Chondrocyte (in vitro differentiated cells): ENCODE data around the gene RNPS1. TPM values are rescaled to one million over a fixed set of nuclear protein-coding genes. Genes with fewer than 3 reads are reported as not detected.

Source experiments
- DNase-seq: peaks from one replicate; pipeline ENCODE4 v3.0.0; 2021; ENCODE audit warnings: mixed read lengths, low spot score
- H3K27ac Mint-ChIP-seq: one replicate; pipeline ENCODE4 v1.8.0; 2021; ENCODE audit warnings: mild to moderate bottlenecking, moderate library complexity, mixed read lengths; ENCODE audit not compliant: unreplicated experiment
- H3K27me3 Mint-ChIP-seq: 2 replicates; pipeline ENCODE4 v1.8.0; 2021; ENCODE audit warnings: low read depth, mixed read lengths
- H3K36me3 Mint-ChIP-seq: 2 replicates; pipeline ENCODE4 v1.8.0; 2021; ENCODE audit warnings: low read depth, mixed read lengths
- H3K4me1 Mint-ChIP-seq: 2 replicates; pipeline ENCODE4 v1.8.0; 2021; ENCODE audit warnings: low read depth, mild to moderate bottlenecking, mixed read lengths
- H3K4me3 Mint-ChIP-seq: one replicate; pipeline ENCODE4 v1.8.0; 2021; ENCODE audit warnings: mild to moderate bottlenecking, moderate library complexity, mixed read lengths; ENCODE audit not compliant: unreplicated experiment
- H3K9me3 Mint-ChIP-seq: 2 replicates; pipeline ENCODE4 v1.8.0; 2021; ENCODE audit warnings: low read depth, mixed read lengths
- CTCF ChIP-seq: fragments of 200-600 bp; sonication (generic); IDR thresholded peaks from 2 replicates; pipeline ENCODE4 v1.5.0; 2021; ENCODE audit warnings: antibody characterized with exemption, mild to moderate bottlenecking, moderate library complexity
- total RNA-seq: library from RNA; stranded (reverse); gene quantifications from 3 replicates; pipeline ENCODE4 v1.2.1, GENCODE V29; 2021

RNPS1 gene
- total RNA-seq, 1 donor from 2014 or later = 109 TPM

GRCh38 chr16:2237493-2238149 is 30.3 kb downstream of the RNPS1 start:
- Mint-ChIP-seq H3K9me3 (no peaks in the 10 kb centered on the region), H3K4me3 (no peak overlapping the region), H3K27ac (no peak overlapping the region), H3K36me3 (peaks cover 8% of the 10 kb centered on the region), H3K27me3 (no peaks in the 10 kb centered on the region), H3K4me1 (no peaks in the 10 kb centered on the region)
- TF ChIP-seq CTCF = no peak
- no peak for DNase-seq

- no peak for DNase-seq
- no peak overlapping the region for H3K4me3 Mint-ChIP-seq
- H3K9me3 Mint-ChIP-seq = no peaks in the 10 kb centered on the region
- H3K27me3 Mint-ChIP-seq = no peaks in the 10 kb centered on the region
- H3K36me3 Mint-ChIP-seq = peaks cover 5% of the 10 kb centered on the region
- no peak for TF ChIP-seq CTCF
- no peaks in the 10 kb centered on the region for H3K4me1 Mint-ChIP-seq
- H3K27ac Mint-ChIP-seq = no peak overlapping the region
Observed at GRCh38 chr16:2237102-2237482, 30.8 kb downstream of the RNPS1 start.

GRCh38 chr16:2236337-2237101 is 31.4 kb downstream of the RNPS1 start, which contains the start of gene DNASE1L2:
Gene DNASE1L2 (plus strand): TSS chr16:2236444. CDS start chr16:2236817, 373 bp downstream.
- Mint-ChIP-seq H3K27me3 (no peaks in the 10 kb centered on the region), H3K36me3 (peaks cover 7% of the 10 kb centered on the region), H3K27ac (no peak within 1 kb of the TSS), H3K9me3 (no peaks in the 10 kb centered on the region), H3K4me3 (no peak within 1 kb of the TSS), H3K4me1 (no peaks in the 10 kb centered on the region)
- no peak for TF ChIP-seq CTCF
- no peak for DNase-seq

GRCh38 chr16:2235695-2236336 is 32.1 kb downstream of the RNPS1 start:
- no peaks in the 10 kb centered on the region for H3K9me3 Mint-ChIP-seq
- H3K27ac Mint-ChIP-seq = no peak overlapping the region
- H3K36me3 Mint-ChIP-seq = peaks cover 7% of the 10 kb centered on the region
- H3K4me3 Mint-ChIP-seq = no peak overlapping the region
- H3K4me1 Mint-ChIP-seq = no peaks in the 10 kb centered on the region
- TF ChIP-seq CTCF = no peak
- no peaks in the 10 kb centered on the region for H3K27me3 Mint-ChIP-seq
- no peak for DNase-seq

- Mint-ChIP-seq H3K4me3 (no peak overlapping the region), H3K36me3 (peaks cover 7% of the 10 kb centered on the region), H3K27me3 (no peaks in the 10 kb centered on the region), H3K9me3 (no peaks in the 10 kb centered on the region), H3K27ac (no peak overlapping the region), H3K4me1 (no peaks in the 10 kb centered on the region)
- peak; percentile 93 for DNase-seq
- no peak for TF ChIP-seq CTCF
Observed at GRCh38 chr16:2235234-2235651, 32.7 kb downstream of the RNPS1 start.
